Astrocyte (in vitro differentiated cells and primary cell): Measurements from ENCODE around the gene KCTD20. TPM values are rescaled to one million over a fixed set of nuclear protein-coding genes. Genes with fewer than 3 reads are reported as not detected.
A peak's percentile ranks its signal among the peaks of the same experiment; 100 is the strongest.

Experiments used
- DNase-seq: peaks from one replicate; pipeline ENCODE4 v3.0.0-alpha.2; 2010; ENCODE audit warnings: low read depth
- FAIRE-seq: peaks from 2 replicates; lab custom pipeline; 2011; peaks lifted over from hg19 to GRCh38; lab: Jason Lieb, UNC
- H2AFZ ChIP-seq: 2 replicates; pipeline ENCODE4 v1.6.0; 2012; ENCODE audit warnings: low read depth, low read length, inconsistent platforms
- H3K27ac ChIP-seq: 2 replicates; pipeline ENCODE4 v1.5.1; 2011; ENCODE audit warnings: low read depth, low read length, inconsistent platforms
- H3K27me3 ChIP-seq: 2 replicates; pipeline ENCODE4 v1.6.0; 2011; ENCODE audit warnings: low read length, inconsistent platforms; ENCODE audit not compliant: insufficient read depth
- H3K36me3 ChIP-seq: 2 replicates; pipeline ENCODE4 v1.5.1; 2011; ENCODE audit warnings: low read length, inconsistent platforms; ENCODE audit not compliant: insufficient read depth
- H3K4me1 ChIP-seq: 2 replicates; pipeline ENCODE4 v1.5.1; 2011; ENCODE audit warnings: low read length, inconsistent platforms; ENCODE audit not compliant: insufficient read depth
- H3K4me2 ChIP-seq: 2 replicates; pipeline ENCODE4 v1.6.0; 2012; ENCODE audit warnings: low read length, inconsistent platforms
- H3K4me3 ChIP-seq: 2 replicates; pipeline ENCODE4 v1.5.1; 2011; ENCODE audit warnings: low read depth, mild to moderate bottlenecking, low read length, inconsistent platforms; ENCODE audit not compliant: insufficient read depth
- H3K79me2 ChIP-seq: 2 replicates; pipeline ENCODE4 v1.6.0; 2012; ENCODE audit warnings: mild to moderate bottlenecking, low read length, inconsistent platforms; ENCODE audit not compliant: insufficient read depth
- H3K9ac ChIP-seq: 2 replicates; pipeline ENCODE4 v1.6.0; 2012; ENCODE audit warnings: mild to moderate bottlenecking, low read length, inconsistent platforms
- H3K9me3 ChIP-seq: 2 replicates; pipeline ENCODE4 v1.5.1; 2012; ENCODE audit warnings: low read depth, mild to moderate bottlenecking, low read length, inconsistent platforms; ENCODE audit not compliant: insufficient read depth
- H4K20me1 ChIP-seq: 2 replicates; pipeline ENCODE4 v1.6.0; 2012; ENCODE audit warnings: low read length, inconsistent platforms; ENCODE audit not compliant: insufficient read depth
- H3K27ac Mint-ChIP-seq: one replicate; pipeline ENCODE4 v1.8.0; 2021; ENCODE audit warnings: mild to moderate bottlenecking, mixed read lengths; ENCODE audit not compliant: unreplicated experiment
- H3K27me3 Mint-ChIP-seq: one replicate; pipeline ENCODE4 v1.8.0; 2021; ENCODE audit warnings: low read depth, mixed read lengths; ENCODE audit not compliant: unreplicated experiment
- H3K36me3 Mint-ChIP-seq: one replicate; pipeline ENCODE4 v1.8.0; 2021; ENCODE audit warnings: low read depth, mixed read lengths; ENCODE audit not compliant: unreplicated experiment
- H3K4me1 Mint-ChIP-seq: one replicate; pipeline ENCODE4 v1.8.0; 2021; ENCODE audit warnings: low read depth, mixed read lengths; ENCODE audit not compliant: unreplicated experiment
- H3K4me3 Mint-ChIP-seq: one replicate; pipeline ENCODE4 v1.8.0; 2021; ENCODE audit warnings: mild to moderate bottlenecking, moderate library complexity, mixed read lengths; ENCODE audit not compliant: unreplicated experiment
- H3K9me3 Mint-ChIP-seq: one replicate; pipeline ENCODE4 v1.8.0; 2021; ENCODE audit warnings: mild to moderate bottlenecking, mixed read lengths; ENCODE audit not compliant: unreplicated experiment
- CTCF ChIP-seq: IDR thresholded peaks from 2 replicates; pipeline ENCODE4 v1.5.1; 2011; ENCODE audit warnings: low read depth, mild to moderate bottlenecking, inconsistent platforms, low read length, moderate library complexity; ENCODE audit not compliant: insufficient read depth
- EZH2 ChIP-seq: IDR thresholded peaks from 2 replicates; pipeline ENCODE4 v1.6.1; 2012; ENCODE audit warnings: mild to moderate bottlenecking, low read length, inconsistent platforms; ENCODE audit not compliant: insufficient read depth
- total RNA-seq: library from RNA; stranded (reverse); gene quantifications from 2 replicates; pipeline ENCODE4 v1.2.1, GENCODE V29; 2021

The KCTD20 gene
- total RNA-seq, 1 donor from 2014 or later = 56.7 TPM

GRCh38 chr6:36413489-36414480 is 29.0 kb upstream of the KCTD20 start:
- Histone ChIP-seq H3K4me3 (no peak overlapping the region), H3K27ac (no peak overlapping the region), H3K9ac (no peak overlapping the region), H3K4me1 (no peaks in the 10 kb centered on the region), H2AFZ (no peak overlapping the region), H3K9me3 (no peaks in the 10 kb centered on the region), H3K27me3 (no peaks in the 10 kb centered on the region), H3K79me2 (no peaks in the 10 kb centered on the region), H4K20me1 (no peaks in the 10 kb centered on the region), H3K36me3 (no peaks in the 10 kb centered on the region), H3K4me2 (no peak overlapping the region)
- FAIRE-seq (no peak), DNase-seq (no peak)
- TF ChIP-seq CTCF (no peak), EZH2 (no peak)
- peaks cover 2% of the 10 kb centered on the region for H3K27me3 Mint-ChIP-seq
- peak overlapping the region; percentile 82 for H3K27ac Mint-ChIP-seq
- H3K4me3 Mint-ChIP-seq = no peak overlapping the region
- H3K4me1 Mint-ChIP-seq = peaks cover 10% of the 10 kb centered on the region
- H3K36me3 Mint-ChIP-seq = peaks cover 2% of the 10 kb centered on the region
- H3K9me3 Mint-ChIP-seq = no peaks in the 10 kb centered on the region

- FAIRE-seq = peak; percentile 58
- peaks cover 2% of the 10 kb centered on the region for H3K27me3 Mint-ChIP-seq
- H3K36me3 Mint-ChIP-seq = peaks cover 2% of the 10 kb centered on the region
- no peak overlapping the region for H3K4me2 ChIP-seq
- no peaks in the 10 kb centered on the region for H3K27me3 ChIP-seq
- no peak overlapping the region for H3K9ac ChIP-seq
- no peak overlapping the region for H2AFZ ChIP-seq
- no peak overlapping the region for H3K4me3 Mint-ChIP-seq
- no peak for TF ChIP-seq EZH2
- no peak for TF ChIP-seq CTCF
- no peaks in the 10 kb centered on the region for H4K20me1 ChIP-seq
- H3K27ac Mint-ChIP-seq = peak overlapping the region; percentile 58
- peak; percentile 59 for DNase-seq
- H3K4me1 ChIP-seq = no peaks in the 10 kb centered on the region
- H3K36me3 ChIP-seq = no peaks in the 10 kb centered on the region
- no peaks in the 10 kb centered on the region for H3K9me3 Mint-ChIP-seq
- peaks cover 10% of the 10 kb centered on the region for H3K4me1 Mint-ChIP-seq
- no peaks in the 10 kb centered on the region for H3K9me3 ChIP-seq
- H3K27ac ChIP-seq = no peak overlapping the region
- no peak overlapping the region for H3K4me3 ChIP-seq
- no peaks in the 10 kb centered on the region for H3K79me2 ChIP-seq
These were observed 28.3 kb upstream of the KCTD20 start for GRCh38 chr6:36414481-36414880.

GRCh38 chr6:36418558-36418957 is 24.2 kb upstream of the KCTD20 start:
- TF ChIP-seq EZH2 (no peak), CTCF (no peak)
- peaks cover 12% of the 10 kb centered on the region for H3K4me1 Mint-ChIP-seq
- FAIRE-seq (no peak), DNase-seq (no peak)
- no peaks in the 10 kb centered on the region for H3K9me3 Mint-ChIP-seq
- no peaks in the 10 kb centered on the region for H3K27me3 Mint-ChIP-seq
- no peaks in the 10 kb centered on the region for H3K79me2 ChIP-seq
- H3K4me3 Mint-ChIP-seq = no peak overlapping the region
- H4K20me1 ChIP-seq = no peaks in the 10 kb centered on the region
- H3K9me3 ChIP-seq = no peaks in the 10 kb centered on the region
- H3K36me3 ChIP-seq = no peaks in the 10 kb centered on the region
- no peak overlapping the region for H3K9ac ChIP-seq
- H2AFZ ChIP-seq = no peak overlapping the region
- H3K27me3 ChIP-seq = no peaks in the 10 kb centered on the region
- H3K27ac ChIP-seq = no peak overlapping the region
- H3K36me3 Mint-ChIP-seq = no peaks in the 10 kb centered on the region
- H3K4me2 ChIP-seq = no peak overlapping the region
- H3K27ac Mint-ChIP-seq = no peak overlapping the region
- peaks cover 6% of the 10 kb centered on the region for H3K4me1 ChIP-seq
- no peak overlapping the region for H3K4me3 ChIP-seq
